HG03565 (cell line): ENCODE measurements around the gene APH1B.
A peak's percentile ranks its signal among the peaks of the same experiment; 100 is the strongest.

Experiments
- ATAC-seq: cut with Tn5 transposase; IDR thresholded peaks from one replicate; pipeline ENCODE4 v1.9.1; 2021; ENCODE audit warnings: mild to moderate bottlenecking, moderate library complexity; ENCODE audit not compliant: unreplicated experiment

APH1B gene

GRCh38 chr15:63251701-63252100, 25.7 kb upstream of the APH1B start:
- no peak for ATAC-seq

- no peak for ATAC-seq
Measured at GRCh38 chr15:63252292-63252691, 25.1 kb upstream of the APH1B start.

- ATAC-seq, result no peak
Measured at GRCh38 chr15:63254991-63255390, 22.4 kb upstream of the APH1B start.

- no peak for ATAC-seq
Measured at GRCh38 chr15:63255489-63255990, 21.9 kb upstream of the APH1B start.

- no peak for ATAC-seq
Measured at GRCh38 chr15:63256433-63257274, 20.8 kb upstream of the APH1B start.

DNA sequence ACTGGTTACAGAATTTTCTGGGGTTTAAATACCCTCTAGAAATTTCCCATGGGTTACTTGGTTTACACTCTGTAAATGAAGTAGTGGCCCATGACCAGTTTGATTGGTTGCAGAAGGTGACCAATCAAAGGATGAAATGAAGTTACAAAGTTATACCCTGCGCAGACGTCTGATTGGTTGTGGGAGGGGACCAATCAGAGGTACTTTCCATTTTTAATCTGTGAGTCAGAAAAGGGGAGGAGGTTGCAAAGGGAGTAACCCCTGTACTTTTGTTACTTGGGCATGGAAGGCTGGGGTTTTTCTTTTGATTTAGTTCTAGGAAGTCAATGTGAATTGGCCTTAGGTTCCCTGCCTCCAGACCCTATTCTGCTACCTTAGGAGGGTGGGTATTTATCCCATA, 18.7 kb upstream of the APH1B start:
- ATAC-seq, result no peak

DNA sequence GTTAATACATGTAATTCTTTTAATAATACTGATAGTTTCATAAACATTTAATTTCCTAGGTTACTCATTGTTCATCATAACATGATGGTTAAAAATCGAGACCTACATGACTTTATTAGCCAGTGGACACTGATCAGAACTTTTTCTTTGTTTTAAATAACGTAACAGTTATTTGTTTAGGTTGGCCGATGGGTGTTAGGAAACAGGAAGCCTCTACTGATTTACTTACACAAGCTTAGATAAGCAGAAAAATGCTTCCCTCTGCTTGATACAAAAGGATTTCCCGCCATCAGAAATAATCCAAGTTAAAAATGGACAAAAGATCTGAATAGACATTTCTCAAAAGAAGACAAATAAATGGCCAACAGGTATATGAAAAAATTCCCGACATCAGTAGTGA, 16.6 kb upstream of the APH1B start:
- ATAC-seq, result no peak

DNA sequence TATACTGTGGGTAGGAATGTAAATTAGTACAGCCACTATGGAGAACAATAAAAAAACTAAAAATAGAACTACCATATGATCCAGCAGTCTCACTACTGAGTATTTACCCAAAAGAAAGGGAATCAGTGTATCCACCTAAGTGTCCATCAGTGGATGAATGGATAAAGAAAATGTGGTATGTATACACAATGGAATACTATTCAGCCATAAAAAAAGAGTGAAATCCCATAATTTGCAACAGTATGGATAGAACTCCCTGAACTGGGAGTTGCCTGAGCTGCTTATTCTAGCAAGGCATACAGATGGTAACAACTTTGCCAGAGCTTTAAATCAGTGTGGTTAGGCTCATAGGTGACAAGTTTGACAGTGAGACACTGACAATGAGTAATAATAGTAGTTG, 16.1 kb upstream of the APH1B start:
- no peak for ATAC-seq

DNA sequence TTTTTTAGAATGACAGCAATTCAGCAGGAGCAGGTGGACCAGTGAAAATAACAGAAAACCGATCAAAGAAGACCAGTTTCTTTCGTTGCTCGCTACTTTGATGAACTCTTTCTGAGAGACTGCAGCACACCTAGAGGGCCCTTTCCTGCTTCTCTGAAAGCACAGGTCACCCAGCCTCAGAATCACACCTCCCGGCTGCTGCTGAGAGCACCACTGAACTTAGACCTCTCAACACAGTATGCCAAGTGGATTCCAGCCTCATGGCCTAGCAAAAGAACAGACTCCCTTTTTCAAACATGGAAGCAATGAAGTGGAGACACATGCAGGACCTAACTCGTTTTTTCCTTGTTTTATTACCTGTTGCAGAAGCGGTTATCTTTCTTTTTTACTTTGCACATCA, 13.9 kb upstream of the APH1B start:
- no peak for ATAC-seq

DNA sequence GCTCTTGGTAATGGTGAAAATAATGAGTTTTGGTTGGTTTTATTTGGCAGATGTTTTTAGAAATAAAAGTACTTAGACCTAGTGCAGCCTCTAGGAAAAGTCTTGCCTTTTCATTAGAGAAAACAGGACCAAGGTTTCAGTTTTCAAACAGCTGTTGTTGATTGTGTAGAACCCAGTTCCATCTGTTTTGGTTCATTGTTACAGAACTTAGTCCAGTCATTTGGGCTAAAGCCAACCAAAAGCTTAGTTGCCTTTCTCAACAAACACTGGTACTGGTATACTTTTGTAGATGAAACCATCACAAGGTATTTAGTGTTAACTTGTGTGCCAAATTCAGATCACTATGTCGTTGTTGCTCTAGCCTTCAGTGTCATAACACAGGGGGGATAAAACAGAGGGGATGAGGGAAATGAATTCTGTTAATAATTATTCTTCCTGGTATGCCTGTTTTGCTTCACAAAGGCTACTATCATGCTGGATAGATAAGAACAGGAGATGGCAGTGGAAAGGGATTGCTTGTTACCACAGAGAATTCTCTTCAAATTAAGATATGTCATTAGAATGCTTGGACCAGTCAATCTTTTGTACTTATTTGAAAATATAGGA, 12.6 kb upstream of the APH1B start:
- ATAC-seq, result no peak

DNA sequence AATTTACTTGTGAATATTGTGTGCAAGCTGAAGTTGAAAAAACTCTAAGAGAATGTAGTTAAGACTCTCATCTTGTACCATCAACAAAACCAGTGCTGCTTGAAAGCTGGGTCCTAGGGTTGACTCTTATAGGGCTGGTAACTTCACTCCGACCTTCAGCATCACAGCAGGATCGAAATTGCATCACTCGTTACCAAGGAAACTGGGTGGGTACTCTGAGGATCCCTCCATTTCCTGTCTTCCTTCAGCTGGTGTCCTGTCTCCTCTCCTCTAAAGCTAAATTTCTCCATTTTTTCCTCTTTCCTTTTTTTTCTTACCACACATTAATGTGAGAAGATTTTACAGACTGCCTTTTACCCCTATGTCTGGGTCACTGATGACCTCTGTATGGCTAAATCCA, 3.0 kb upstream of the APH1B start:
- ATAC-seq, result no peak

GRCh38 chr15:63276342-63277037, 915 bp upstream of the APH1B start:
- ATAC-seq, result no peak

DNA sequence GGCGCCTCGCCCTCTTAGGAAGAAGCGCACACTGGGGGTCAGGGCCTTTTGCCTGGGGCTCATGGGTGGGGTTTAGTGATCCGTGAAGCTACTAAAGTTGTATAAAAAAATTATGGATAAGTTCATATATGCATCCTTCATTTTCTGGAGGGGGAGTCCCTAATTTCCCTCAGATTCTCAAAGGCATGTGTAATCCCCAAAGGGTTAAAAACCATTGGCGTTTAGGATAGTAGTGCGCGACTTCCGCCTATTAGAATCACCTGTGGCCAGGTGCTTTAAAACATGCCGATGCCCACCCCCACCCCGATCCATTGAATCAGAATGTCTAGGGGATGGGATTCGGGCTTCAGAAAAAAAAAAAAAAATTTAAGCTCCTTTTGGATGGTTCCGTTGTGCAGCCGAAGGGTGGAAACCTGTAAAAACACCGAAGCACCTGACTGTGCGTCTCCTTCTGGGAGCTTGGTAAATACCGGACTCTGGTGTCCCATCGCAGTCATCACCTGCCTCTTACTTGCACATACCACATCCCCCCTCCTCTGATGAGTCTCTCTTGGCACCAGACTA, 570 bp downstream of the APH1B start:
- ATAC-seq, result peak; percentile 11

DNA sequence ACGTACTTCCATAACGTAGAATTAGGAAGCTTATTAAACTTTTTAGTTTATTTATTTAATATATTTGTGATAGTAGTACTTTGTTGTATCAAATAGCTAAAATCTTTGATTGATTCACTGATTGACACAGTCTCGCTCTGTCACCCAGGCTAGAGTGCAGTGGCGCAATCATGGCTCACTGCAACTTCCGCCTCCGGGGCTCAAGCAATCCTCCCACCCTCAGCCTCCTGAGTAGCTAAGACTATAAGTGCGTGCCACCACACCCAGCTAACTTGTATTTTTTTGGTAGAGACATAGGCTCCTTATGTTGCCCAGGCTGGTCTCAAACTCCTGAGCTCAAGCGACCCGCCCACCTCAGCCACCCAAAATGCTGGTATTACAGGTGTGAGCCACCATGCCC, 5.7 kb downstream of the APH1B start:
- no peak for ATAC-seq

DNA sequence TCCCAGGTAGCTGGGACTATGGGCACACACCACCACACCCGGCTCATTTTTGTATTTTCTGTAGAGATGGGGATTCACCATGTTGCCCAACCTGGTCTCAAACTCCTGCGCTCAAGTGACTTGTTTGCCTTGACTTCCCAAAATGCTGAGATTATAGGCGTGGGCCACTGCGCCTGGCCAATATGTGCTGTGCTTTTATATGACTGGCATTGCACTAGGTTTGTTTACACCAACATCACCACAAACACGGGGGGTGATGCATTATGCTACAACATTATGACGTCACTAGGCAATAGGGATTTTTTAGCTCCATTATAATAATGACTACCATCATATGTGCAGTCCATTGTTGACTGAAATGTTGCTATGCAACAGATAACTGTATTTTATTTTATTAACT, 6.9 kb downstream of the APH1B start:
- no peak for ATAC-seq

DNA sequence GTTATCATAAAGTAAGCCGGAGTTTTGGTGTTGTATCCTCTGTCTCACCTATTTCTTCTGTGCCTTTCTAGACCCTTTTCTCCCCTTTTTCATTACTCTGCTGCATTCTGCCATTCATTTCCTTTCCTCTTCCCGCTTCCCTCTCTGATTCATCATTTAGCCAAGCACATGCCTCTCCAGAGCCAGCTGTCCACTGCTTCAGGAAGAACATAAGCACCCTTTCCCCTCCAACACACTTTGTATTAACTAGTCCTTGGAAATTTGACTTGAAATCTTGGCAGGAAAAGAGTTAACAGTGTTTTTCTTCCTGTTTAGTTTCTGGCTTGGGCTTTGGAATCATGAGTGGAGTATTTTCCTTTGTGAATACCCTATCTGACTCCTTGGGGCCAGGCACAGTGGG, 9.7 kb downstream of the APH1B start:
- no peak for ATAC-seq

DNA sequence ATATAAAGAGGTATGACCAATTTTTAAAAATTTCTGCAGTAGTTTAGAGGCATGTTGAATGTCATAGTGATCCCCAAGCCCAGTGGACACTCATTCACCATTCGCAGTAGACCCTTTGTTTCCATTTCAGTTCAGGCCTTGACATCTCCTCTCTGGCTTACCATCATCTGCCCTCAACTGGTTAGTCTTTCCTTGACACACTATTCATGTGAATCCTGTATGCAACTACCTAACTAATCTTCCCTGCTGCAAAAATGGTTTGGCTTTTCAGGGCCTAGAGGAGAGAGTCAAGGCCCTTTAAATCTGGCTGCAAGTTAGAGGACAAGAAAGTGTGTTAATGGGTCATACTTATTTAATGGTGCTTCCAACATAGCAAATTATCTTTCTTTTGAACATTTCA, 10.9 kb downstream of the APH1B start:
- ATAC-seq, result no peak

DNA sequence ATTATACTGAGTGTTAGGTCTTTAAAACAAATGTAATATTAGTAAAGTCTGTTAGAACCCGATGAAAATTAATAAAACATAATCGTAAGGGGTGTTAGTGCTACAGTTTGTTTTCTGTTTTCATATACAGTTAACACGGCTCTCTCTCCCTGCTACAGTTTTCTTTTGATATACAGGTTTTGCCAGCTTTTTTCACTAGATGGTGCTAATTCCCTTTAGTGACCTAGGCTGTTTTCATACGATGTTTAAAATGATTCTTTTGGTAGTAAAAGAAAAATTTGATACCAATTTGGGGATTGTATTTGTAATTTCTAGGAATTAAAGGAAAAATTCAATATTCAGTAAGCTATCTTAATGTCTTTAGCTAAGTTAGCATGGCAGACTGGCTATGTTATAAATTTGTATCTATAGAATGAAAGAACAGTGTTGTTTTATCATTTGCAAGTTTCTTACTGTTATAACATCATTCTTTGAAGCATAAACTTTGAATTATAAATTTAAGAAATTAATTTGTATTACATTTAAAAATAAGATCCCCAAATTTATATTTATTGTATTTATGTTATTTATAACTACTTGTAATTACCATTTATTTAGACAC, 11.5 kb downstream of the APH1B start:
- no peak for ATAC-seq

DNA sequence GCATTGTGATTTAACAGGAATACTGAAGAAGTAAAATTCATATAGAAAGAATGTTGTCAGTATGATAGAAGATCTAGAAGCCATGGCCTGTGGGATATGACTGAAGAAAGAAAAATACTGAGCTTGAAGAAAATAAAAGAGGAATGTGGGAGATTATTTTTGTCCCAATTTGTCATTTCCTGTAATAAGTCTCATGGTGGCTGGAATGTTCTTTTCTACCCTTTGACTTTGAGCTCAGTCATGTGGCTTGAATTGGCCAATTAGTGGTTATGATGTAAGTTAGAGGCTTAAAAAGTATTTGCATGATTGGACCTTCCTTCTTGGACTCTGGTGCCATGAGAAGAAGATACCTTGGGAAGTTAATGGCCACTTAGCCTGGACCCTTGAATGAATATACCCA, 14.1 kb downstream of the APH1B start:
- no peak for ATAC-seq

DNA sequence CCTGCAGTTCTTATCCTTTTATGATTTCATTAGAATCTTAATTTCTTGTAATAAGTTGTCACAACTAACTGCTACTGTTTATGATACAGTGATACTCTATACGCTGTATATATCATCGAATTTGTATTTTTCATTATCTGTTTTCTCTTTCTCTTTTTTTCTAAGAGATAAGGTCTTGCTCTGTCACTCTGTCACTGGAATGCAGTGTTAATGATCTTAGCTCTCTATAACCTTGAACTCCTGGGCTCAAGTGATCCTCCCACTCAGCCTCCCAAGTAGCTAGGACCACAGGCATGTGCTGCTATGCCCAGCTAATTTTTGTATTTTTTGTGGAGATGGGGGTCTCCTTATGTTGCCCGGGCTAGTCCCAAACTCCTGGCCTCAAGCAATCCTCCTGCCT, 14.8 kb downstream of the APH1B start:
- no peak for ATAC-seq

GRCh38 chr15:63292771-63293170, 15.4 kb downstream of the APH1B start:
- no peak for ATAC-seq
